Amniotic stem cell (primary cell): ENCODE measurements around the gene CDYL.

Experiments
- DNase-seq: peaks from one replicate; lab custom pipeline; 2025; lab: John Stamatoyannopoulos, UW

Gene CDYL

GRCh38 chr6:4884646-4885340 lies 108.6 kb downstream of the CDYL start:
- DNase-seq: no peak

- no peak for DNase-seq
Observed at GRCh38 chr6:4885341-4885933, 109.2 kb downstream of the CDYL start.

GRCh38 chr6:4888841-4889240 lies 112.6 kb downstream of the CDYL start:
- DNase-seq: no peak

GRCh38 chr6:4889701-4890100 lies 113.5 kb downstream of the CDYL start:
- DNase-seq: no peak

GRCh38 chr6:4890191-4890590 lies 114.0 kb downstream of the CDYL start:
- DNase-seq: no peak

- no peak for DNase-seq
Observed at GRCh38 chr6:4890627-4891026, 114.4 kb downstream of the CDYL start.

- no peak for DNase-seq
Observed at GRCh38 chr6:4891141-4891540, 114.9 kb downstream of the CDYL start.

- DNase-seq: no peak
Observed at GRCh38 chr6:4892785-4893485, 116.7 kb downstream of the CDYL start.

GRCh38 chr6:4894049-4894448 lies 117.8 kb downstream of the CDYL start:
- DNase-seq: no peak

GRCh38 chr6:4895971-4896370 lies 119.8 kb downstream of the CDYL start:
- no peak for DNase-seq

- DNase-seq: no peak
Observed at GRCh38 chr6:4896401-4896800, 120.2 kb downstream of the CDYL start.

- no peak for DNase-seq
Observed at GRCh38 chr6:4899249-4900034, 123.2 kb downstream of the CDYL start.

- no peak for DNase-seq
Observed at GRCh38 chr6:4901386-4902061, 125.3 kb downstream of the CDYL start.

GRCh38 chr6:4902363-4902762 lies 126.2 kb downstream of the CDYL start:
- no peak for DNase-seq

GRCh38 chr6:4903121-4903520 lies 126.9 kb downstream of the CDYL start:
- DNase-seq: no peak

- no peak for DNase-seq
Observed at GRCh38 chr6:4903751-4904370, 127.7 kb downstream of the CDYL start.

GRCh38 chr6:4904461-4905025 lies 128.3 kb downstream of the CDYL start:
- DNase-seq: no peak

- no peak for DNase-seq
Observed at GRCh38 chr6:4905826-4906225, 129.6 kb downstream of the CDYL start.

- no peak for DNase-seq
Observed at GRCh38 chr6:4906293-4907276, 130.4 kb downstream of the CDYL start.

GRCh38 chr6:4907602-4908001 lies 131.4 kb downstream of the CDYL start:
- DNase-seq: no peak
